ENCODE results near the gene ST6GALNAC2.
"Not testable (repeated sequence)": the region's sequence is repeated elsewhere in the genome, so short reads cannot be mapped to it uniquely, and the experiment has no call there.

ST6GALNAC2 gene

GRCh38 chr17:76570457-76570856 is 15.2 kb downstream of the ST6GALNAC2 start:
- no peak for DNase-seq (ENCODE audit: low spot score)

- DNase-seq (ENCODE audit: low spot score): no peak
Measured at GRCh38 chr17:76569607-76570279, 15.9 kb downstream of the ST6GALNAC2 start.

- no peak for DNase-seq (ENCODE audit: low spot score)
Measured at GRCh38 chr17:76568811-76569221, 16.8 kb downstream of the ST6GALNAC2 start.

- no peak for DNase-seq (ENCODE audit: low spot score)
Measured at GRCh38 chr17:76567634-76568432, 17.8 kb downstream of the ST6GALNAC2 start.

- no peak for DNase-seq (ENCODE audit: low spot score)
Measured at GRCh38 chr17:76566988-76567431, 18.6 kb downstream of the ST6GALNAC2 start.

GRCh38 chr17:76566613-76566943 is 19.1 kb downstream of the ST6GALNAC2 start:
- no peak for DNase-seq (ENCODE audit: low spot score)

GRCh38 chr17:76565728-76566612 is 19.7 kb downstream of the ST6GALNAC2 start:
- DNase-seq (ENCODE audit: low spot score): no peak

GRCh38 chr17:76564991-76565727 is 20.5 kb downstream of the ST6GALNAC2 start:
- peak; percentile 45 for DNase-seq (ENCODE audit: low spot score)

- peak; percentile 55 for DNase-seq (ENCODE audit: low spot score)
Measured at GRCh38 chr17:76563359-76563758, 22.3 kb downstream of the ST6GALNAC2 start.

GRCh38 chr17:76562734-76563148 is 22.9 kb downstream of the ST6GALNAC2 start:
- no peak for DNase-seq (ENCODE audit: low spot score)

GRCh38 chr17:76561799-76562268 is 23.8 kb downstream of the ST6GALNAC2 start:
- DNase-seq (ENCODE audit: low spot score): no peak

GRCh38 chr17:76561332-76561731 is 24.3 kb downstream of the ST6GALNAC2 start:
- DNase-seq (ENCODE audit: low spot score): peak; percentile 63

- no peak for DNase-seq (ENCODE audit: low spot score)
Measured at GRCh38 chr17:76560877-76561221, 24.8 kb downstream of the ST6GALNAC2 start.

GRCh38 chr17:76560036-76560876 is 25.4 kb downstream of the ST6GALNAC2 start:
- DNase-seq (ENCODE audit: low spot score): no peak

- DNase-seq (ENCODE audit: low spot score): not testable (repeated sequence)
Measured at GRCh38 chr17:76559460-76559859, 26.2 kb downstream of the ST6GALNAC2 start.

GRCh38 chr17:76558198-76559095 is 27.2 kb downstream of the ST6GALNAC2 start:
- peak; percentile 40 for DNase-seq (ENCODE audit: low spot score)

- DNase-seq (ENCODE audit: low spot score): peak; percentile 96
Measured at GRCh38 chr17:76557368-76558197, 28.1 kb downstream of the ST6GALNAC2 start.

GRCh38 chr17:76556765-76557367 is 28.8 kb downstream of the ST6GALNAC2 start:
- peak; percentile 51 for DNase-seq (ENCODE audit: low spot score)
